ENCODE measurements around the gene FOXP3.

DNA sequence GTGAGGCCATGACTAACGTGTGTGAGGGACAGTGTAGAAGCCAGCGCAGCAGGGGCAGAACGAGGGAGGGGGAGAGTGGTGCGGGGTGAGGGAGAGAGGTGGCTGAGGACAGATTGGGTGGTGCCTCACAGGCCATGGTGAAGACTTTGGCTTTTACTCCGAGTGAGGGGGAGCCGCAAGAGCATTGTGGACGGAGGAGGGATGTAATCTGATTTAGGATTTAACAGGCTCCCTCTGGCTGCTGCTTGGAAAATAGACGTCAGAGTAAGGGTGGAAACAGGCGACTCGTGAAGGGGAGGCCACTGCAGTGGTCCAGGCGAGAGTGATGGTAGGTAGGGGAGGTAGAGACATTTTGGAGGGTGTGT, 18.1 kb upstream of the FOXP3 start:
- TF ChIP-seq, protein P1, sequence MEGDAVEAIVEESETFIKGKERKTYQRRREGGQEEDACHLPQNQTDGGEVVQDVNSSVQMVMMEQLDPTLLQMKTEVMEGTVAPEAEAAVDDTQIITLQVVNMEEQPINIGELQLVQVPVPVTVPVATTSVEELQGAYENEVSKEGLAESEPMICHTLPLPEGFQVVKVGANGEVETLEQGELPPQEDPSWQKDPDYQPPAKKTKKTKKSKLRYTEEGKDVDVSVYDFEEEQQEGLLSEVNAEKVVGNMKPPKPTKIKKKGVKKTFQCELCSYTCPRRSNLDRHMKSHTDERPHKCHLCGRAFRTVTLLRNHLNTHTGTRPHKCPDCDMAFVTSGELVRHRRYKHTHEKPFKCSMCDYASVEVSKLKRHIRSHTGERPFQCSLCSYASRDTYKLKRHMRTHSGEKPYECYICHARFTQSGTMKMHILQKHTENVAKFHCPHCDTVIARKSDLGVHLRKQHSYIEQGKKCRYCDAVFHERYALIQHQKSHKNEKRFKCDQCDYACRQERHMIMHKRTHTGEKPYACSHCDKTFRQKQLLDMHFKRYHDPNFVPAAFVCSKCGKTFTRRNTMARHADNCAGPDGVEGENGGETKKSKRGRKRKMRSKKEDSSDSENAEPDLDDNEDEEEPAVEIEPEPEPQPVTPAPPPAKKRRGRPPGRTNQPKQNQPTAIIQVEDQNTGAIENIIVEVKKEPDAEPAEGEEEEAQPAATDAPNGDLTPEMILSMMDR (IDR thresholded peaks at IDR 0.05): peak in 1 of 5 experiments; percentile 7
- no peak for TF ChIP-seq POLR2A (IDR thresholded peaks at IDR 0.05)
- TF ChIP-seq POLR2AphosphoS5 (IDR thresholded peaks at IDR 0.05): no peak
- TF ChIP-seq EP300 (IDR thresholded peaks at IDR 0.05; ENCODE audit: low read depth): no peak

All from transverse colon (tissue), 4 donors.